Measurements from ENCODE around the gene SLC16A7.

- TF ChIP-seq POLR2A (IDR thresholded peaks at IDR 0.05; ENCODE audit: low read depth, low read length) (no peak), POLR2AphosphoS5 (IDR thresholded peaks at IDR 0.05; ENCODE audit: low read depth, low read length) (no peak)
Measured at GRCh38 chr12:59603754-59604153, 7.9 kb downstream of the SLC16A7 start.

Data from GM12892 (cell line).